Stimulated activated CD8-positive, alpha-beta memory T cell treated with anti-CD3 and anti-CD28 coated beads, Interleukin-12 subunit alpha, Interleukin-12 subunit beta, amount 100 ng/mL, for 4 hours (primary cell): ENCODE data around the gene TFAP2B.

Experiments used
- DNase-seq: peaks from one replicate; pipeline ENCODE4 v3.0.0-alpha.2; 2020; ENCODE audit warnings: low read depth

Gene TFAP2B

DNA sequence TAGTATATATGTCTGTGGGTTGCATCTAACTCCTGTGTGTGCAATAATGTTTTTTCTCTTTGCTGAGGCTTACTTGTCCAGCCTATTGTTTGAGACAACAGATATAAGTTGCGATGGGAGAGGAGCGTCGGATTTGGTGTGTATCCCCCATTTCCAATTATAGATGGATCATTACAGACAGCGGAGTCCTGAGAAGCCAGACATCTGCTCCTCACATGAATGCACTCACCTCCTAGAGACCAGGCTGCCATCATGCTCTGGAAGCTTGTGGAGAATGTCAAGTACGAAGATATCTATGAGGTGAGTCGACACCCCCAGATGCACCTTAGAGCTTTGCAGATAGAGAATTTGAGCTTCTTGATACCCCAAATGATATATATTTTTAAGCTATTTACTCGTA, at the start of gene TFAP2B:
Gene TFAP2B, plus strand, starts transcription at position 199 of the 400 bp plus-strand sequence. Its CDS starts 21 bp downstream, at position 220.
- DNase-seq, result no peak

DNA sequence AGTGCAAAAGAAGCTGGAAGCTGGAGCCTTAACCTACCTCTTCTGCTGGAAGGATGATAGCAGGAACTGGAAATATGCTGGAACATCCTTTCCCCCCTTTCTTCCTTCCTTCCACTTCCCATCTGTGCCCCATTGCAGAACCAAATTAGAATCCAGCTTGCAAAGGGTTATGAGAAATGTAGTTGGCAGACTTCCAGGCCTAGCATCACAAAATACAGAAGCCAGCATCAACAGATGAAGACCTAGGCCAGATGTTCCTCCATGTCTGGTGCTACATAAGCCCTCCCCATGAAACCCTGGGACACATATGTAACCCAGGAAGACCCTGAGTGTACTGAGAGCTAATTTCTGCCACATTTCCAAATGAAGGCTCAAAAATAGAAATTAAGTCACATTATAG, 40.0 kb upstream of the TFAP2B start:
- DNase-seq, result no peak

DNA sequence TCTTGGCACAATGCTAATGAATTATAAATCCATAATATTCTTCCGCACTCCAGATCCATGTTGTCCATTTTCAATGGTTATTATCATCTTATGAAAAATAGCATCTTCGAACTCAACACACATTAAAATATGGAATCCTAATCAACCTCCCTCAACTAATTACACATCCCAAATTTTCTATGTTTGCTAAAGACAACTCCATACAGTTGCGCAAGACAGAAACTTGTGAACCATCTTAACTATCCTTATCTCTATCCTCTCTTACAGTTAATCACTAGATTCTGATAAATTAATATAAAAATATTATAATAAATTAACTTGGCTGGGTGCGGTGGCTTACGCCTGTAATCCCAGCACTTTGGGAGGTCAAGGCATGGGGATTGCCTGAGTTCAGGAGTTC, 38.3 kb upstream of the TFAP2B start:
- DNase-seq, result no peak

DNA sequence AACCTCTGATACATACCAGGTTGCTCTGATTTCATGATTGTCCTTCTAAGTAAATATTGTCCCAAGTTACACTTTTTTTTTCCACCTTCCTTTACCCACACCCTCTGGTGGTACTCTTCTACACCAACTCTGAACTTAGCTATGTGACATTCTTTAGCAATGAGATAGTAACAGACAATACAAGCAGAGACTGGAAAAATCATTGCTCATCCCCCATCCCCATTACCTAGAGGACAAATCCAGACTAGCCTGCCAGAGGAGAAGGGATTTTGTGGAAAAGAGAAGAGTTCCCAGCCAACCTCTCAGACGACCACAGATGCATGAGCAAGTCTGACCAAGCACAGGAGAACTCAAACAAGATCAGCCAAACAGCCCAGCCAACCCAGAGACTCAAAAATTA, 32.8 kb upstream of the TFAP2B start:
- DNase-seq, result no peak

DNA sequence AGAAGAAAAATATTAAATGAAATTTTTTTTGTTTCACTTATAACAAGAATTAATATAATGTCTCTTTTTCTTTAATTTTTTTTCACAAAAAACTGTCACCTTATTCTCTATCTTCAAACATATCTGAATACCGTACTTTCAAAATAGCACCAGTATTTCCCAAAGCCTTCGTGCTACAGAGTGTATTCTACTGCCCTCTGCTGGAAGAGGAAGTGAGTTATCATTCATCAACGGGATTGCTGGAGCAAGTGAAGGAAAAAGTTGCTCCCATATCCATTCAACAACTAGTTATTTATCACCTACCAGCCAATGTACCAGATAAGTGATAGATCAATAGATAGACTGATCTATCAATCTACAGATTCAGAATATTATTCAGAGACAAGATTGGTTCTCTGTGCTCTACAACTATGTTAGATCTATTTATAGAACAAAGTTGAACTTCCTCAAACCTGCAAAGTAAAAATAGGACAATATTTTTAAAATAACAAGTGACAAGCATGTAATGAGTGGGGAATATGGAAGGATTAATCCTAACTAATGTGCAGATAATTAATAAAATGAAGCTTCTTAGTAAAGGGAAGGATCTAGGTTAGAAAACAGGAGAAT, 26.7 kb upstream of the TFAP2B start:
- no peak for DNase-seq

DNA sequence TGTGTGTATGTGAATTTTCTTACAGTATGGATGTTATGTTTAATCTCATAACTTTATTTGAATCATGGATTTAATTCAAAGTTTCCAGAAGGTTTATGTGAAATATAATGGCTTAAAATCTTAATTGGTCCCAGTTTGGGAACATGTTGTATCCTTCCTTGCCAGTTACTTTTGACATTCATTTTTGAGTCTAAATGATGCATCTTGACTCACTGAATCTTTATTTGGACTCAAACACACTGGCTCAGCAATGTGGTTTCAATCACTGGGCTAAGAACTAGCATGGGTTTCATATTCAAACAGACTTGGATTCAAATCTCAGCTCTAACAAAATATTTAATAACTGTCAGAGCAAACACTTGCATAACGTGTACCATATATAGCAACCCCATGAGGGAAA, 25.9 kb upstream of the TFAP2B start:
- no peak for DNase-seq

DNA sequence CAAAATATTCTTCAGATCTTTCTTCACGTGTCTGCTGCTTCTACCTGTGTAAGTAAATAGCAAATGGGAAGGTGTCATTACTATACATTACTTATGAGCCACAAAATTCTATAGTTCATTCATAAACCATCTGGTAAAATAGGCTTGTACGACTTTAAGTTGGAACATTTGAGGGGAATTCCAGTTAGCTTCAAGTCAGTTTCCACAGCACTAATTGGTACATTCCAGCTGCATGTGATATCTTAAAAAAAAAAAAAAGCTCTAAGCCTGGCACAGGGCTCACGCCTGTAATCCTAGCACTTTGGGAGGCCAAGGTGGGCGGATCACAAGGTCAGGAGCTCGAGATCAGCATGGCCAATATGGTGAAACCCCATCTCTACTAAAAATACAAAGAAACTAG, 23.1 kb upstream of the TFAP2B start:
- DNase-seq, result no peak

DNA sequence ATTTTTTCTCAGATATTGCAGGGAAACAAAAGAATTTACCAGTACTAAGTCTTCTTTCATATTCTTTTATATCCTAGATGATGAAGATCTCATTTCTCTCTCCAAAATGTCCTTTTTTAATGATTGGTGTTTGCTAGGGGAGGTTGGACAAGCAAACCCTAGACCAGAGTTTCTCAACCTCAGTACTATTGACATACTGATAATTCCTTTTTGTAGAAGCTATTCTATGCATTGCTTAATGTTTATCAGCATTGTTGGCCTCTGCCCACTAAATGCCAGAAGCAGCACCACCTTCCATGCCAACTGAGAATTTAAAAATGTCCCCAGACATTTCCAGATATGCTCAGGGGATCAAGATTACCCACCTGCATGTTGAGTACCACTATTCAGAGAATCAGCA, 14.4 kb upstream of the TFAP2B start:
- DNase-seq, result no peak

DNA sequence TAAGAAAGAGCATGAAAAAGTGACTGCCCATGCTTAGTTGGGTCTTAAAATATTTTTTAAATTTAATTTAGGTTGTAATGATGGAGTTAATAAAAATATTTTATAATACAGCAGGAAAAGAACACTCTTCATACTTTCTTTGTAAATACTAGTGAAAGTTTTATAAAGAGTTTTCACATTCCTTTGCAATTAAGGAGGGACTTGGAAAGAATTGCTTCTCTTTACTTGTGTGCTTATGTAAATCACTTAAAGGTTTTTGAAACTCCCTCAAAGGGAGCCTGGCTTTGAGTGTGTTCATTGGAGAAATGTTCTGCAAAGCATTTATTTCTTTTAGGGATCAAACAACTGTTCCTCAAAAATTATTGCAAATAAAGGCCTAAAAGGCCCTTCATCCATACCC, 11.6 kb upstream of the TFAP2B start:
- DNase-seq, result no peak

DNA sequence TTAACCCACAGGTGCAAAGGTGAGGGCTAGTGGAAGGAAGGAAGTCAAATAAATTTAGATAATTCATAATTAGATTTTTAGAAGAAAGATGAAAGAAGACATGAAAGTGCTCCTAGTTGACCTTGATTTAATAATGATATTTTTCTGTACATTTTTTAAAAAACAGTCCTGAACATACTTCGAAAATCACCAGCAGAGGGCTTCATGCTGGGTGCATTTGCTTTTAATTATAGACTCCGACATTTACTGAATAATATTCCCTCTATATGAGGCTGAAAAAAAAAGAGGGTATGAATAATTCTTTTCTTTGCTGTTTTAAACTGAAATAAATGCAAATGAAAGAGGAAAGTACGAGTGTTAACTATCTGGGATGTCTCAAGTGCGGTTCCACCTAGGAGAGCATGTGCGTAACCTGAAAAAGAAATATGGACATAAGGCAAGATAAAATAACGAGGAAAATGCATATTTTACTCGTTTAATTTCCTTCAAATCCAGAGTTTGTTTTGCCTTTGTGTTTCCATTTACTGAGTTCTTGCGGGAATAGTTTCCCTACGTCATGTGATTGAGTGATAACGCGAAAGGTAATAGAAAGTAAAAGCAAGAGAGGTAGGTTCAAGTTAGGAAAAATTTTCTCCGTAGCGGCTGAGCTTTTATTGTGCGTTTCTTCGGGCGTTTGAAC, 3.1 kb upstream of the TFAP2B start:
- no peak for DNase-seq

DNA sequence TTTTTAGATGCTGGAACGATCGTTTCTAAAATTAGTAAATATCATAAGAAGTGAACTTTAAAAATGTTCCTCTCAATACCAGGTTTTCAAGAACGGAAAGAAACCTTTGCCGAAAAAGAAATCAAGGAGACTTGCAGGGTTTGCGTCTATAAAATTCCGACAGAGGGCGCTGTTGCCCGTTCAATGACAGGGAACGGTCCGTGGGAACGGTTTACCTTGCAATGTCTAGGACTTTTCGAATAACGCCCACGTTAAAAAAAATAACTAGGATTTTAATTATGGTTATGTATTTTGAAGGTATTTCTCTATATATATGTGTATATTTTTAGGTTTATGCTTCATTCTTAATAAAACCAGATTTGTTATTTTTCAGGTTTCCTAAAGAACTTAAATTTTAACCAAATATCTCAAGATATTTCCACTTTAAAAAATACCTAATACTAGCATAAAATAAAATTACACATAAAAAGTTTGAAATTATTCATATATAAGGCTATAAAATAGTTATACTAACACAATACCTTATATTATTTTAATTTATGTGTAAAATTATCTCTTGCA, 2.5 kb upstream of the TFAP2B start:
- DNase-seq, result no peak

DNA sequence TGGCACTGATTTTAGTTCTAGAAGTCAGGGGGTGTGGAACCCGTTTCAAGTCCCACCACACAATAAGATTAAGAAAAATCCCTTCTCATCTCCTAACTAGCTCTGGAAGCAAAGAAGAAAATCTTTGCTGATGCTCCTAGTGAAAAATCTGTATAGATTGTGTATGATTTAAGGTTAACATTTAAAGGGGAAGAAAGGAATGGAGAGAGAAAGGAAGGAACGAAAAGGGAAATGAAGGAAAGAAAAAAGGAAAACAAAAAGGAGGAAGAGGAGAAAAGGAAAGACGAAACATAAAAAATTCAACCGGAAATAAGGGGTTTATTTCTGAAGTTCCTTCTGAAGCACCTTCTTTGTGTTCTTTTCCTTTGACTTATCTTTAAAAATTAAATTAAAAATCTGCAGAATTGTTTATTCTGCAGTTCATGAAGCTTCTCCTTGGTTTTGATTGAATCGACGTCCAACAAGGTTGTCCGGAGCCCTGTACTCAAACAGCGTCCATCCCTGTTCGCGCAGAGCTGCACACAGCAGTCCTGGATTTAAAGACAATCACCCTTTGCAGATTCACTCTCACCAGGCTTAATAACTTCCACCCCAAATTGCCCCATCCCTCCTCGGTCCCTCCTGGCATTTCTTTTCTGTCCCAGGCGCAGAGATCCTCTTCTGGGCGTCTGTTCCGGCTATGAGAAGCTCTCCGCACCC, 1.6 kb upstream of the TFAP2B start:
- DNase-seq, result no peak

DNA sequence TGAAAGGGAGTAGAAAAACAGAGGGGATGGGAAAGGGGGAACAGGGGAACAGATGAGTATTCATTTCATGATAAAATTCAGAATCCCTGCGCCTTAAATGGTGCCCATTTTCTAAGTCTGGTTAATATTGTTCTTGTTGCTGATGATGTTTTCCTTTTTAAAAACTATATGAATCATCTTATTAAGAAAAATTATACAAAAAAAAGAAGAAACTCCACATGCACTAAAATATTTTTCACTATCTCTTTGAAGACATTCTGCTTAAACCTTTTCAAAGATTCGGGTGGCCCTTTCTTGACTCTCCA, 1.1 kb upstream of the TFAP2B start:
- DNase-seq, result no peak

DNA sequence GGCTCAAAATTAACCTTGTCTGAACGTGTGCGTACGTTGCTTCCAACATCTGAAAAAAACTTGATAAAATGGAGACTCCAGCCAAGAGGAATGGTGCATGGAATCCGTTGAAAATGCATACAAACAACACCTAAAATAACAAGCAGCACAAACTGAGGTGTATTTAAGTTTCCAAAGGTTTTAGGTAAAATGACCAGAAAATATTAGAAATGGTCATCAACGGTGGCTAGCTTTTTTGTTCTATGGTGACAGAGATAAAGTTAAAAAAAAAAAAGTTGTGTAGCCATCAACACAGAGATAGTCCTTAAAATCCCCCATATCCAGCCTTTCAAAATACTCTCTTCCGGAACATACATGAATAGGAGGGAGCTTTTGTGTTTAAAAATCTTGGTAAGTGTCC, 651 bp upstream of the TFAP2B start:
- DNase-seq, result no peak

DNA sequence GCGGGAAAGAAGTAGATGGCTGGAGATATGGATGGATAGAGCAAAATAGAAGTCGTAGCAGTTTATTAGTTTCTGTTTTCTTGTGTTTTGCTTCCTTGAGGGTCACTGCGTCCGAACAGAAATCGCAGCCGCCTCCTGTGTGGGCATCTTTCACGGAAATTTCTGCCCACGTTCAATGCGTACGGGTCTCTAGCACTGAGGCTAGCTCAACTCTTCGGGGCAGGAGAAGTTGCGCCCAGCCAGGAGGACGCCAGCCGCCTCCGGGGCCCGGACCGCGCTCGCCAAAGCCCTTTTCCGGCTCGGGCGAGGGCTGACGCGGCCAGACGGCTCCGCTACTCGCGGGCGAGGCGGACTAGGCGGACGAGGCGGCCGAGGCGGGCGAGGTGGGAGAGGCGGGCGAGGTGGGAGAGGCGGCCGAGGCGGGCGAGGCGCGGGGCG, 814 bp downstream of the TFAP2B start:
- no peak for DNase-seq

DNA sequence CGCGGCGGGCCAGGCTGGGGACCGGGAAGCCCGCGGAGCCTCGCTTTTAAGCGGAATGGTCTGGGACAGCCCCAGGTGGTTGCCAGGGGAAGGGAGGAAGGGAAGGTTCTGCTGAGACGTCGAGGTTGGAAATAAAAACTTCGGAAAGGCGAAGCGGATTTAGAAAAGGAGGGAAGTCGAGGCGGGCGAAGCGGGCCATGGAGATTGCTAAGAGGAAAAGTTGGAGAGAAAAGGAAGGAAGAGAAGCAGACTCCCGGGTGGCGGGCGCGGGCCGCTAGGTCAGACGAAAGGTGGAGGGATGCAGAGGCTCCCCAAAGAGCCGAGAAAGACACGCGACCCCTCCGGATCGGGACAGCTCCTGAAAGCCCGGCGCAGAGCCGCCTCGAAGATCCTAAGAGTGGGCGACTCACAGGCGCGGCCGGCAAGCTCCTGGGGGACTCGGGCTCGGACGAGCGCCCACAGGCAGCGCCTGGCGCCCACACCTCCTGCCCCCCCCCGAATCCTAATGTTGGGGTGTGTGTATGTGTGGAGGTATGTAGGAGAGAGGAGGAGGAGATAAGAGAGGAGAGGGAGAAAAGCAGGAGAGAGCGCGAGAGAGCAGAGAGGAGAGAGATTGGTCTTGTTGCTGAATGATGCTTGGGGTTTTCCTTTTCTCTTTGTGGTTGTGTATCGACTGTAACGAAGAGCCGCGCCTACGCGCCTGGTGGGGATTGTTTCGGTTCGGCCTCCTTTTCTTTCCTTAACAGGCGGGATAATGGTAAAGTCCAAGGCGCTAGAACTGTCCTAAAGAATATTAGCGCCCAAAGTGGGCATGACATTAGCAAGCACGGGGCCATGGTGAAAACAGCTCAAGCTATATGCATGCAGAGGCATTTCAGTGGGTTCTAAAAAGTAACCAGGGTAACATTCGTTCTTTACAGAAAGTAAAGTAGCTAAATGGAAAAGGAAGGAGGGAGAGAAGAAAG, 1.5 kb downstream of the TFAP2B start:
- no peak for DNase-seq

DNA sequence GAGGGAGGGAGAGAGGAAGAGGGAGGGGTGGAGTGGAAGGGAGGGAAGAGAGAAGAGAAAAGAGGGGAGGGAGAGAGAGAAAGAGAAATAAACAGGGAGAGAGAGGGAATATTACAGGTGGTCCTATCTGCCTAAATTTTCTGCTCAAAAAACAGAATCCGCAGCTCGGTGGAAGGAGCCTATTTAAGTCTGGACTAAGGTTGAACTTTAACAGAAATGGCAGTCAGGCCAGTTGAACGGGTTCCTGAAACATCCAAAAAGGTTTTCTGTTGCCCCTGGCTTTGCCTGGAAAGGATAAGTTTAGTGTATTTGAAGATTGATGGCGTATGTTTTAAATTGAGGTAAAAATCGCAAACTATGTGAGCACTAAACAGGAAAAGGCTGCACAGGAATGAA, 2.2 kb downstream of the TFAP2B start:
- no peak for DNase-seq

DNA sequence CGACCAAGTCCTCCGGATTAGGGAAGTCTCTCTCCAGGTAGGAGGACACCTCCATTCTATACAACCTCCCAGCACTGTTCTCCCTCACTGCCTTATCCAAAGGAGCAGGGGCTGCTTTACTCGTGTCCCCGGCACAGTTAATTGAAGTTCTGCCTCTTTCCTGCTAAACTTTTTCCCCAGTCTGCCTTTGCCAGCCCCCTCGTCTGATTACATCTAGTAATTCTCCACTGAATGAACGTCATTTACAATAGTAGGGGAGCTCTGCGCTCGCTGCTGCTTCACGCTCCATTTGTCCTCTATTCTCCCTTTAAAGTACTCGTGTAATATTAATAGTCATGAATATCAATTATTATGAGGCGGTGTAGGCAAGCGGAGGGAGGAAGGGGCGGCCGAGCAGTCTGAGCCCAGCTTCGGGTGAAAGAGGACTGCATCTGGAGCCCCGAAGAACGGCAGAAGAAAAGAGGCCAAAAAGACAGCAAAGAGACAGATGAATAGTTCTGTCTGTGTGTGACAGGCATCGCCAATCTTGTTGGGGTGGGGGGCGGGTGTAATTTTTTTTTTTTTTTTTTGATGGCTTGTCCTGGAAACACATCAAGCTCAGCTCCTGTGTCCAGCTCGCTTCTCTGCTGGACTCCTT, 2.9 kb downstream of the TFAP2B start:
- DNase-seq, result no peak

DNA sequence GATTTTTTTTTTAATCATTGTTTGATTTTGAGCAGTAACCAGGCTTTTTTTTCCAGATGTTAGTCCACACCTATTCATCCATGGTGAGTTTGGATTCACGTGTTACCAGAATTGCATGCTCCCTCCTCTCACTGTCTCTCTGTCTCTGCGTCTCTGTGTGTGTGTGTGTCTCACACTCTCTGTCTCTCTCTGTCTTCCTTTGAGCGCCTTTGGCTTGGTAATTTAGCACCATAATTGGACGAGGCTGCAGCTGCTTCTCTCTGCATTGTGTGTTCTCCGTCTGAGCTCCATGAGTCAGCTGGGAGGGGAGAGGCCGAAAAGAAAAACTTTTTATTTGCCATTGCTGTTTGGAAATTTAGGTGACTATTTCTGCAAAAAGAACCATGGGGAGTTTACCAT, 3.4 kb downstream of the TFAP2B start:
- DNase-seq, result no peak

DNA sequence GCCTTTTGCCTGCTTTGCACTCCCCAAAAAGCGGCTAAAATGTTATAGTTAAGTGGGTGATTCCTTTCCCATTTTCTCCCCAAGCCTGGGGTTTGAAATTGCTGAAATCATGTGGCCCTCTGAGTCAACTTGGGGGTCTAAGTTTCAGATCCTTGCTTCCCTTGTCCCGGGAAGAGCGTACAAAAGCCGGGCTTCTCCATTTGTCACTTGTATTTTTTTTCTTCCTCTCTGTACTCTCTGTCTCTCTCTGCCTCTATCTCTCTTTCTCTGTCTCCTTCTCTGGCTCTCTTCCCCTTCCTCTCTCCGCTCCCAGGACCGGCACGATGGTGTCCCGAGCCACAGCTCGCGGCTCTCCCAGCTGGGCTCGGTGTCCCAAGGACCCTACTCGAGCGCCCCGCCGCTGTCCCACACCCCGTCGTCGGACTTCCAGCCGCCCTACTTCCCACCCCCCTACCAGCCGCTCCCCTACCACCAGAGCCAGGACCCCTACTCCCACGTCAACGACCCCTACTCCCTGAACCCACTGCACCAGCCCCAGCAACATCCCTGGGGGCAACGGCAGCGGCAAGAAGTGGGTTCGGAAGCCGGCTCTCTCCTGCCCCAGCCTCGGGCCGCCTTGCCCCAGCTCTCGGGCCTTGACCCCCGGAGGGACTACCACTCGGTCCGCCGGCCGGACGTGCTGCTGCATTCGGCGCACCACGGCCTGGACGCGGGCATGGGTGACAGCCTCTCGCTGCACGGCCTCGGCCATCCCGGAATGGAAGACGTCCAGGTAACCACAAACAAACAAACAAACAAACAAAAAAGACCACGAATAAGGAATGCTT, 4.6 kb downstream of the TFAP2B start:
- DNase-seq, result no peak

DNA sequence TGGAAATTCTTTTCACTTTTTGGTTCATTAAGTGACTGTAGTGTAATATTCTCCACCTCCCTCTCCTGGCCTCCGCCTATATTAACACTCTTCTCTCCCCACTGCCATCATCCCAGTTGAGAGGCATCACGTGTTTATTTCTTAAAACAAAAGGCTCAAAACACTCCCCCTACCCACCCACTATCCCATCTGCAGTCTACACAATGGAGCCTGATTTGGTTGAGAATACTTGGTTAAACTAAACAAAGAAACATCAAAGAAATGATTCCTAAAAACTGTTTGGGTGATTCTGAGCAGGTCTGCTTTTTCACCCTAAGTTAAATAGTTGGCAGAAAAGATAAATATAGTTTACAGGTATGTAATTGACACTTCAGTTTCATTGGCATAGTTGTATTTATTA, 5.9 kb downstream of the TFAP2B start:
- DNase-seq, result no peak
